Mesenchymal stem cell (in vitro differentiated cells and primary cell): ENCODE results near the gene TRPM3.

Source experiments
- DNase-seq: peaks from one replicate; pipeline ENCODE4 v3.0.0-alpha.2; 2013
- H2AFZ ChIP-seq: one replicate; pipeline ENCODE4 v1.6.1; 2013; ENCODE audit warnings: low read depth, mild to moderate bottlenecking, control low read depth, inconsistent platforms, low read length, moderate library complexity
- H2AK5ac ChIP-seq: 2 replicates; pipeline ENCODE4 v1.6.1; 2013; ENCODE audit warnings: low read length, moderate library complexity, mild to moderate bottlenecking, inconsistent platforms; ENCODE audit not compliant: severe bottlenecking
- H2BK120ac ChIP-seq: one replicate; pipeline ENCODE4 v1.6.1; 2013; ENCODE audit warnings: low read depth, mild to moderate bottlenecking, inconsistent platforms, low read length, moderate library complexity
- H2BK12ac ChIP-seq, 2 experiments: one replicate each; pipeline ENCODE4 v1.6.1; 2013; ENCODE audit warnings: inconsistent platforms in 2 of 2, low read length in 2 of 2, mild to moderate bottlenecking in 2 of 2, moderate library complexity in 2 of 2, control low read depth in 1 of 2
- H2BK15ac ChIP-seq: one replicate; pipeline ENCODE4 v1.6.1; 2013; ENCODE audit warnings: mild to moderate bottlenecking, low read depth, inconsistent platforms; ENCODE audit not compliant: poor library complexity, severe bottlenecking
- H2BK5ac ChIP-seq: 2 replicates; pipeline ENCODE4 v1.6.1; 2013; ENCODE audit warnings: low read depth, mild to moderate bottlenecking, low read length, control low read depth, inconsistent platforms; ENCODE audit not compliant: poor library complexity, severe bottlenecking
- H3K14ac ChIP-seq, 2 experiments: one replicate each; pipeline ENCODE4 v1.6.1; 2013; ENCODE audit warnings: inconsistent platforms in 2 of 2, low read length in 2 of 2, control low read depth in 1 of 2, mild to moderate bottlenecking in 1 of 2, moderate library complexity in 1 of 2
- H3K18ac ChIP-seq, 2 experiments: one replicate each; pipeline ENCODE4 v1.6.1; 2013; ENCODE audit warnings: inconsistent platforms in 2 of 2, low read length in 2 of 2, control low read depth in 1 of 2, low read depth in 1 of 2, mild to moderate bottlenecking in 1 of 2
- H3K23ac ChIP-seq, 2 experiments: one replicate each; pipeline ENCODE4 v1.6.1; 2013; ENCODE audit warnings: inconsistent platforms in 2 of 2, low read length in 2 of 2, mild to moderate bottlenecking in 2 of 2, moderate library complexity in 2 of 2, control low read depth in 1 of 2
- H3K27ac ChIP-seq: 2 replicates; pipeline ENCODE4 v1.5.1; 2013; ENCODE audit warnings: mild to moderate bottlenecking, moderate library complexity, low read length, control low read depth, inconsistent platforms; ENCODE audit not compliant: poor library complexity, severe bottlenecking
- H3K27me3 ChIP-seq, 2 experiments: 2 replicates each; pipeline versions ENCODE4 v1.6.1 to v1.7.0; 2013; ENCODE audit warnings: low read length in 2 of 2, mild to moderate bottlenecking in 2 of 2, moderate library complexity in 2 of 2, control low read depth in 1 of 2, inconsistent platforms in 1 of 2; ENCODE audit not compliant: control insufficient read depth in 1 of 2, insufficient read depth in 1 of 2
- H3K36me3 ChIP-seq, 2 experiments: 2 replicates each; pipeline versions ENCODE4 v1.6.1 to v1.7.0; 2013; ENCODE audit warnings: low read length in 2 of 2, control low read depth in 1 of 2, inconsistent platforms in 1 of 2, low read depth in 1 of 2, mild to moderate bottlenecking in 1 of 2; ENCODE audit not compliant: insufficient read depth in 2 of 2, control insufficient read depth in 1 of 2
- H3K4ac ChIP-seq, 2 experiments: one replicate each; pipeline ENCODE4 v1.6.1; 2013; ENCODE audit warnings: inconsistent platforms in 2 of 2, low read length in 2 of 2, mild to moderate bottlenecking in 2 of 2, moderate library complexity in 2 of 2, control low read depth in 1 of 2, low read depth in 1 of 2
- H3K4me1 ChIP-seq: 2 replicates; pipeline ENCODE4 v1.6.1; 2013; ENCODE audit warnings: low read depth, low read length, control low read depth; ENCODE audit not compliant: control insufficient read depth, insufficient read depth
- H3K4me2 ChIP-seq: 2 replicates; pipeline ENCODE4 v1.6.1; 2013; ENCODE audit warnings: low read length, mild to moderate bottlenecking, inconsistent platforms; ENCODE audit not compliant: poor library complexity, severe bottlenecking
- H3K4me3 ChIP-seq, 2 experiments: 2 replicates each; pipeline versions ENCODE4 v1.5.1 to v1.7.0; 2013; ENCODE audit warnings: low read length in 2 of 2, mild to moderate bottlenecking in 2 of 2, control low read depth in 1 of 2, low read depth in 1 of 2; ENCODE audit not compliant: insufficient read depth in 1 of 2
- H3K79me1 ChIP-seq: replicated peaks from 2 replicates; pipeline ENCODE4 v1.6.1; 2013; ENCODE audit warnings: mild to moderate bottlenecking, control low read depth, low read length, inconsistent platforms; ENCODE audit not compliant: poor library complexity, severe bottlenecking
- H3K9ac ChIP-seq: 2 replicates; pipeline ENCODE4 v1.7.0; 2013; ENCODE audit warnings: mild to moderate bottlenecking, low read length, moderate library complexity
- H3K9me3 ChIP-seq: 2 replicates; pipeline ENCODE4 v1.7.0; 2013; ENCODE audit warnings: mild to moderate bottlenecking, low read length; ENCODE audit not compliant: control insufficient read depth
- H4K8ac ChIP-seq: one replicate; pipeline ENCODE4 v1.6.1; 2013; ENCODE audit warnings: inconsistent platforms, mild to moderate bottlenecking, low read length, moderate library complexity
- H4K91ac ChIP-seq: one replicate; pipeline ENCODE4 v1.6.1; 2013; ENCODE audit warnings: mild to moderate bottlenecking, low read length, inconsistent platforms
- whole genome bisulfite sequencing: methylation state at CpG from one replicate; pipeline ENCODE4 v1.1.7; 2013; ENCODE audit warnings: mixed read lengths; 5-methylcytosine and 5-hydroxymethylcytosine counted together

The TRPM3 gene

DNA sequence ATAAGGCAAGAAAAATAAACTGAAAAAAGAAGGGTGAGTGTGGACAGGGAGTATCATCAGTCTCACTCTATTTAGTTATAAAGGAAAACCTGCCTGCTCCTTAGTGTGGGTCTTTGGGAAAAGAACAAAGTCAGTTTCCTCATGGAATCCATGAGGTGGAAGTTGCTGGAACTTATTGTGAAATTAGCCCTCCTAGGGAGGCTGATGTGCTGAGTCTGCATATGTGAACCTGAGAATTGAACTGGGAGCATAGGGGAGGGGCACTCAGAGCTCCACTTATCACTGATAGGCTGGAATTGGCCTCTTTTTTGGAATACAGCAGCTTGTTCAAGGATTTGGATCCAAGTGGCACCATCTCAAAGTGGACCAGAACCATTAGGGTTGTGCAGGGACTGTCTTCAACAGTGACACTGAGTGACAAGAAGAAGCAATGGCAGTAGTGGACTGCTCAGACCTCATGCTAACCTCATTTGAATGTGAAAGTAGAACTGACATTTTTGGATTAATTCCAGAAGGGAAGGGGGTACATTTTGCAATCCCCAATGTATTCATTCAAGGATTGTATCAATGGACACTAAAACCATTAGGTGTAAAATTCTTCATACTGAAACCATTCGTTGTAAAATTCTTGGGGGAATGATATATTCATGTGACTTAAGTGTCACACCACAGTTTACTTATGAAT, 603.4 kb downstream of the TRPM3 start:
- peak overlapping the region in 1 of 2 experiments; percentile 39 for H2BK12ac ChIP-seq
- no peak overlapping the region for H2BK15ac ChIP-seq
- no peak overlapping the region for H4K91ac ChIP-seq
- peaks cover 0 to 11% of the 10 kb centered on the region in 2 experiments for H3K27me3 ChIP-seq
- no peak overlapping the region for H2AFZ ChIP-seq
- no peak overlapping the region for H2AK5ac ChIP-seq
- no peak overlapping the region for H4K8ac ChIP-seq
- H3K23ac ChIP-seq = peak overlapping the region in 1 of 2 experiments; percentile 89
- DNase-seq = no peak
- no peak overlapping the region for H3K4me3 ChIP-seq
- no peak overlapping the region for H3K18ac ChIP-seq
- no peak overlapping the region for H3K9ac ChIP-seq
- H2BK120ac ChIP-seq = no peak overlapping the region
- H3K14ac ChIP-seq = no peak overlapping the region
- H2BK5ac ChIP-seq = no peak overlapping the region
- WGBS = no CpG with 5 or more reads among the region's 1 CpG
- no peaks in the 10 kb centered on the region for H3K9me3 ChIP-seq
- no peaks in the 10 kb centered on the region for H3K36me3 ChIP-seq
- no peaks in the 10 kb centered on the region for H3K4me1 ChIP-seq
- no peak overlapping the region for H3K4me2 ChIP-seq
- no peak overlapping the region for H3K27ac ChIP-seq
- no peaks in the 10 kb centered on the region for H3K79me1 ChIP-seq
- no peak overlapping the region for H3K4ac ChIP-seq

DNA sequence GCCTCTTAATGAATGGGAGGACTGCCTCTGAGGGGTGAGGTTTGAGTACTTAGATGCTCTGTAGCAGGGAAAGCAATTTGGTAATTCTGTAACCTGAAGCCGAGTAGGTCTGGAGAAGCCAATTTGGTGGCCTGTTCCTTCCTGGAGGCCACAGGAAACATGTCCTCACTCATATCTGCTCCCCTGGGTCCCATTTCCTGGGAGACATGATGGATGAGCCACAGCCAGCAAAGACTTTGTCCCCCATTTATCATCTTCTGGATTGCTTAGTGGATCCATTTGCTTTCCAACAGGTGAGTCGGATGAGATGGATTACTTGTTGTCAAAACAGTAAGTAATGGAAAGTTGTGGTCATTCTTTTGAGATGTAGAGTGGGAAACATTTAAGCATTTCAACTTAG, 607.1 kb downstream of the TRPM3 start:
- WGBS = 71% methylated on average over 1 of the region's 2 CpGs
- no peaks in the 10 kb centered on the region for H3K79me1 ChIP-seq

DNA sequence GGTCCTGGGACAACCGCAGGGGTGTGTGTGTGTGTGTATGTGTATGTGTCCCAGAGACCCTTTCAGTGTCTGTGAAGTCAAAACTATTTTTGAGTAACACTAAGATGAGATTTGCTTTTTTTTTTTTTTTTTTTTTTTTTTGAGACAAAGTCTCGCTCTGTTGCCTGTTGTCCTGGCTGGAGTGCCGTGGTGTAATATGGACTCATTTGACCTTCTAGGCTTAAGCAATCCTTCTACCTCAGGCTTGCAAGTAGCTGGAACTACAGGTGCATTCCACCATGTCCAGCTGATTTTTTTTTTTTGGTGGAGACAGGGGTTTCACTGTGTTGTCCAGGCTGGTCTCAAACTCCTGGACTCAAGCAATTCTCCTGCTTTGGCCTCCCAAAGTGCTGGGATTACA, 609.6 kb downstream of the TRPM3 start:
- H3K9ac ChIP-seq = no peak overlapping the region
- H2BK120ac ChIP-seq = no peak overlapping the region
- no peak overlapping the region for H4K8ac ChIP-seq
- no peak overlapping the region for H2BK15ac ChIP-seq
- no peak overlapping the region for H3K4me2 ChIP-seq
- no peaks in the 10 kb centered on the region for H3K4me1 ChIP-seq
- H3K14ac ChIP-seq = no peak overlapping the region
- no peak overlapping the region for H3K4ac ChIP-seq
- H4K91ac ChIP-seq = no peak overlapping the region
- DNase-seq = no peak
- no peaks in the 10 kb centered on the region for H3K79me1 ChIP-seq
- no peak overlapping the region for H3K27ac ChIP-seq
- no peaks in the 10 kb centered on the region for H3K36me3 ChIP-seq
- H3K27me3 ChIP-seq = no peaks in the 10 kb centered on the region
- no peak overlapping the region for H2AK5ac ChIP-seq
- 92% methylated on average over 3 of the region's 3 CpGs for WGBS
- no peak overlapping the region for H2BK12ac ChIP-seq
- H3K23ac ChIP-seq = no peak overlapping the region
- H3K18ac ChIP-seq = no peak overlapping the region
- H3K9me3 ChIP-seq = no peaks in the 10 kb centered on the region
- no peak overlapping the region for H2BK5ac ChIP-seq
- H2AFZ ChIP-seq = no peak overlapping the region
- no peak overlapping the region for H3K4me3 ChIP-seq

More for the DNA sequence above, 607.1 kb downstream of the TRPM3 start:
- H3K9me3 ChIP-seq = no peaks in the 10 kb centered on the region
- H2AFZ ChIP-seq = no peak overlapping the region
- H2BK5ac ChIP-seq = no peak overlapping the region
- H3K4me1 ChIP-seq = no peaks in the 10 kb centered on the region
- no peak overlapping the region for H4K91ac ChIP-seq
- H3K14ac ChIP-seq = no peak overlapping the region
- H3K27ac ChIP-seq = no peak overlapping the region
- H3K36me3 ChIP-seq = no peaks in the 10 kb centered on the region
- peak overlapping the region in 1 of 2 experiments; percentile 3 for H3K18ac ChIP-seq
- no peak overlapping the region for H2AK5ac ChIP-seq
- no peak overlapping the region for H4K8ac ChIP-seq
- H2BK120ac ChIP-seq = no peak overlapping the region
- H3K27me3 ChIP-seq = no peaks in the 10 kb centered on the region
- H3K9ac ChIP-seq = no peak overlapping the region
- H3K23ac ChIP-seq = no peak overlapping the region
- no peak overlapping the region for H3K4me3 ChIP-seq
- no peak overlapping the region for H3K4me2 ChIP-seq
- no peak overlapping the region for H2BK12ac ChIP-seq
- DNase-seq = no peak
- H3K4ac ChIP-seq = no peak overlapping the region
- no peak overlapping the region for H2BK15ac ChIP-seq

- H2AK5ac ChIP-seq = no peak overlapping the region
- H3K79me1 ChIP-seq = no peaks in the 10 kb centered on the region
- no peak overlapping the region for H4K91ac ChIP-seq
- no peak overlapping the region for H2BK5ac ChIP-seq
- DNase-seq = no peak
- H3K27ac ChIP-seq = no peak overlapping the region
- no peak overlapping the region for H3K4me3 ChIP-seq
- no peaks in the 10 kb centered on the region for H3K36me3 ChIP-seq
- H3K4me2 ChIP-seq = no peak overlapping the region
- no peak overlapping the region for H3K9ac ChIP-seq
- H2BK12ac ChIP-seq = no peak overlapping the region
- no peaks in the 10 kb centered on the region for H3K27me3 ChIP-seq
- H3K18ac ChIP-seq = no peak overlapping the region
- no peak overlapping the region for H2BK120ac ChIP-seq
- no peaks in the 10 kb centered on the region for H3K4me1 ChIP-seq
- no peak overlapping the region for H3K23ac ChIP-seq
- no peak overlapping the region for H2AFZ ChIP-seq
- no peak overlapping the region for H3K4ac ChIP-seq
- no peak overlapping the region for H2BK15ac ChIP-seq
- H4K8ac ChIP-seq = no peak overlapping the region
- no peaks in the 10 kb centered on the region for H3K9me3 ChIP-seq
- 87% methylated on average over 3 of the region's 3 CpGs for WGBS
- no peak overlapping the region for H3K14ac ChIP-seq
Measured at GRCh38 chr9:70510157-70510770, 611.2 kb downstream of the TRPM3 start.
